Keratinocyte (primary cell): ENCODE measurements around the gene FAT1.

Experiments used
- EZH2 ChIP-seq: IDR thresholded peaks from one replicate; pipeline ENCODE4 v1.6.1; 2012; ENCODE audit warnings: inconsistent platforms, mild to moderate bottlenecking, low read length, moderate library complexity
- TF ChIP-seq, protein P1 (sequence below), 3 experiments: IDR thresholded peaks in 1 of 3; conservative IDR thresholded peaks in 1 of 3; optimal IDR thresholded peaks in 1 of 3; 2 replicates in 2 of 3; 3 replicates in 1 of 3; pipeline versions ENCODE3 to v1.5.1; 2011; ENCODE audit warnings: low read length in 3 of 3, mild to moderate bottlenecking in 3 of 3, moderate library complexity in 2 of 3, control low read depth in 1 of 3, inconsistent platforms in 1 of 3; ENCODE audit not compliant: insufficient read depth in 2 of 3; ENCODE audit errors: extremely low read depth in 1 of 3

DNA sequence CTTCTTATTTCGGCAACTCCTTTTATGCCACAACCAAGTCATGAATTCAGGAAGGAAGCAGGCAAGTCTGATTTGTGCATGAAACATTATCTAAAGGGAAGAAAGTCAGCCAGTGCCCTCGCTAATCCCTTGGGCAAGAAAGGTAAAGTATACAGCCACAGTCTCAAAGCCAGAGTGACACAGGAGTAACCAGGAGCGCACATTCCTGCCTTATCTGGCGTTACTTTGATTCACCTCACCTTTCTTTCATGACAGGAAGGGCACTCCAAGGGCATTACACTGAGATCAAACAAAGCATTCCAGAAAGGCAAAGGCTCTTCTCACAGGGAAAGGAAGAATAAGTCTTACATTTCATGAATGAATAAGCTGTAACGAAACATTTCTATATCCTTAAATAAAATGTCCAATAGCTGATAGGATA lies 38.8 kb downstream of the FAT1 start:
- TF ChIP-seq, protein P1, sequence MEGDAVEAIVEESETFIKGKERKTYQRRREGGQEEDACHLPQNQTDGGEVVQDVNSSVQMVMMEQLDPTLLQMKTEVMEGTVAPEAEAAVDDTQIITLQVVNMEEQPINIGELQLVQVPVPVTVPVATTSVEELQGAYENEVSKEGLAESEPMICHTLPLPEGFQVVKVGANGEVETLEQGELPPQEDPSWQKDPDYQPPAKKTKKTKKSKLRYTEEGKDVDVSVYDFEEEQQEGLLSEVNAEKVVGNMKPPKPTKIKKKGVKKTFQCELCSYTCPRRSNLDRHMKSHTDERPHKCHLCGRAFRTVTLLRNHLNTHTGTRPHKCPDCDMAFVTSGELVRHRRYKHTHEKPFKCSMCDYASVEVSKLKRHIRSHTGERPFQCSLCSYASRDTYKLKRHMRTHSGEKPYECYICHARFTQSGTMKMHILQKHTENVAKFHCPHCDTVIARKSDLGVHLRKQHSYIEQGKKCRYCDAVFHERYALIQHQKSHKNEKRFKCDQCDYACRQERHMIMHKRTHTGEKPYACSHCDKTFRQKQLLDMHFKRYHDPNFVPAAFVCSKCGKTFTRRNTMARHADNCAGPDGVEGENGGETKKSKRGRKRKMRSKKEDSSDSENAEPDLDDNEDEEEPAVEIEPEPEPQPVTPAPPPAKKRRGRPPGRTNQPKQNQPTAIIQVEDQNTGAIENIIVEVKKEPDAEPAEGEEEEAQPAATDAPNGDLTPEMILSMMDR (optimal IDR thresholded peaks at IDR 0.05 in 1 of 3, IDR thresholded peaks at IDR 0.05 in 1 of 3, conservative IDR thresholded peaks at IDR 0.05 in 1 of 3; ENCODE audit: extremely low read depth in 1 of 3, insufficient read depth in 2 of 3, low read length in 3 of 3) = no peak
- no peak for TF ChIP-seq EZH2
